ENCODE results near the gene CHAT. TPM values are rescaled to one million over a fixed set of nuclear protein-coding genes. Genes with fewer than 3 reads are reported as not detected.

The CHAT gene
- total RNA-seq, 1 donor from 2014 or later = not detected

DNA sequence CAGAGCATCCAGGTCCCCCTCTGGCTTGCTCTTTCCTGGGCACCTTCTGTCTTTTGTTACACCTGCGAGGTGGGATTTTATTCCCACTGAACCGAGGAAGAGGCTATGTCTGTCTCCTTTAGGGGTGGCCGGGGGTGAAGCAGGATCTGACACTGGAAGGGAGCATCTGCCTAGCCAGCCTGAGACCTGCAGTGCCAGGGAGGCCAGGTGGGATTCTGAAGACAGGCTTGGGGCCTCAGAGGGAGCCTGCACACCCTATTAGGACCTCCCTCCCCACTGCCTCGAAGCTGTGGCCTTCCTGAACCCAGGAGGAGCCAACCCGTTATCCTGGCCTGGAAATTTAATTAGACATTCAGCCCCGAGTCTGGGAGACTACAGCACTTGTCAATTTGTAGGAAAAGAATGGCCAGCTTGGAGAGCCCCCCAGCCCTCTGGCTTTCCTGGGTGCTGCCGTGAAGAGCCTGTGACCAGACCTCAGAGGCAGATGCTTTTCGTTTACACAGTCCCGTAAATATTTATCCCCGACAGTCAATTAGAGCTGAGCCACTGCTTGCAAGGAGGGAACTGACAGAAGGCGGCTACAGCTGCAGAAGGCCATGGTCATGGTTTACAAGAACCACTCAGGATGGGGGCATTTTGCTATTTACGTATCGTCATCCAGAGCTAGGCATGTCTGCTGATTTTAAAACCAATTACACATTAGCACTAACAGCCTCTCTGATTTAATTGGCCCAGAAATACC lies 19.7 kb downstream of the CHAT start:
- H3K4me1 ChIP-seq = no peaks in the 10 kb centered on the region
- H3K4me1 Mint-ChIP-seq = no peaks in the 10 kb centered on the region
- no peak overlapping the region for H3K27ac Mint-ChIP-seq
- H3K4me2 ChIP-seq = no peak overlapping the region
- H2AFZ ChIP-seq (replicated peaks) = no peak overlapping the region
- peaks cover 42% of the 10 kb centered on the region for H3K27me3 ChIP-seq
- no peak for DNase-seq (ENCODE audit: low spot score)
- no peaks in the 10 kb centered on the region for H3K36me3 Mint-ChIP-seq
- H3K9ac ChIP-seq = no peak overlapping the region
- no peak overlapping the region for H3K4me3 Mint-ChIP-seq
- no peaks in the 10 kb centered on the region for H3K9me3 Mint-ChIP-seq
- no peaks in the 10 kb centered on the region for H4K20me1 ChIP-seq (ENCODE audit: low read depth)
- no peaks in the 10 kb centered on the region for H3F3A ChIP-seq (ENCODE audit: low read depth)
- TF ChIP-seq, protein P1, sequence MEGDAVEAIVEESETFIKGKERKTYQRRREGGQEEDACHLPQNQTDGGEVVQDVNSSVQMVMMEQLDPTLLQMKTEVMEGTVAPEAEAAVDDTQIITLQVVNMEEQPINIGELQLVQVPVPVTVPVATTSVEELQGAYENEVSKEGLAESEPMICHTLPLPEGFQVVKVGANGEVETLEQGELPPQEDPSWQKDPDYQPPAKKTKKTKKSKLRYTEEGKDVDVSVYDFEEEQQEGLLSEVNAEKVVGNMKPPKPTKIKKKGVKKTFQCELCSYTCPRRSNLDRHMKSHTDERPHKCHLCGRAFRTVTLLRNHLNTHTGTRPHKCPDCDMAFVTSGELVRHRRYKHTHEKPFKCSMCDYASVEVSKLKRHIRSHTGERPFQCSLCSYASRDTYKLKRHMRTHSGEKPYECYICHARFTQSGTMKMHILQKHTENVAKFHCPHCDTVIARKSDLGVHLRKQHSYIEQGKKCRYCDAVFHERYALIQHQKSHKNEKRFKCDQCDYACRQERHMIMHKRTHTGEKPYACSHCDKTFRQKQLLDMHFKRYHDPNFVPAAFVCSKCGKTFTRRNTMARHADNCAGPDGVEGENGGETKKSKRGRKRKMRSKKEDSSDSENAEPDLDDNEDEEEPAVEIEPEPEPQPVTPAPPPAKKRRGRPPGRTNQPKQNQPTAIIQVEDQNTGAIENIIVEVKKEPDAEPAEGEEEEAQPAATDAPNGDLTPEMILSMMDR (IDR thresholded peaks at IDR 0.05) = no peak
- TF ChIP-seq EZH2 (IDR thresholded peaks at IDR 0.05) (no peak), EZH2phosphoT487 (IDR thresholded peaks at IDR 0.05) (no peak)
- H3K9me3 ChIP-seq (ENCODE audit: low read depth) = no peaks in the 10 kb centered on the region
- H3K27ac ChIP-seq = no peak overlapping the region
- peaks cover 13% of the 10 kb centered on the region for H3K27me3 Mint-ChIP-seq (ENCODE audit: insufficient read depth, low read depth)
- H3K4me3 ChIP-seq = no peak overlapping the region
- H3K36me3 ChIP-seq = no peaks in the 10 kb centered on the region
- H3K79me2 ChIP-seq (ENCODE audit: low read depth) = no peaks in the 10 kb centered on the region

- Mint-ChIP-seq H3K9me3 (no peaks in the 10 kb centered on the region), H3K27me3 (ENCODE audit: insufficient read depth, low read depth) (peaks cover 11% of the 10 kb centered on the region), H3K27ac (no peak overlapping the region), H3K36me3 (no peaks in the 10 kb centered on the region), H3K4me1 (no peaks in the 10 kb centered on the region), H3K4me3 (no peak overlapping the region)
- no peak for TF ChIP-seq EZH2phosphoT487 (IDR thresholded peaks at IDR 0.05)
- TF ChIP-seq, protein P1 (IDR thresholded peaks at IDR 0.05) = no peak
- TF ChIP-seq EZH2 (IDR thresholded peaks at IDR 0.05) = no peak
- Histone ChIP-seq H4K20me1 (ENCODE audit: low read depth) (no peaks in the 10 kb centered on the region), H3K9me3 (ENCODE audit: low read depth) (no peaks in the 10 kb centered on the region), H3K4me3 (no peak overlapping the region), H3K36me3 (no peaks in the 10 kb centered on the region), H3K4me1 (no peaks in the 10 kb centered on the region), H3K9ac (no peak overlapping the region), H3F3A (ENCODE audit: low read depth) (no peaks in the 10 kb centered on the region), H2AFZ (replicated peaks) (no peak overlapping the region), H3K4me2 (no peak overlapping the region), H3K79me2 (ENCODE audit: low read depth) (no peaks in the 10 kb centered on the region), H3K27ac (no peak overlapping the region), H3K27me3 (peaks cover 49% of the 10 kb centered on the region)
- no peak for DNase-seq (ENCODE audit: low spot score)
Measured at GRCh38 chr10:49634069-49634660, 20.3 kb downstream of the CHAT start.

DNA sequence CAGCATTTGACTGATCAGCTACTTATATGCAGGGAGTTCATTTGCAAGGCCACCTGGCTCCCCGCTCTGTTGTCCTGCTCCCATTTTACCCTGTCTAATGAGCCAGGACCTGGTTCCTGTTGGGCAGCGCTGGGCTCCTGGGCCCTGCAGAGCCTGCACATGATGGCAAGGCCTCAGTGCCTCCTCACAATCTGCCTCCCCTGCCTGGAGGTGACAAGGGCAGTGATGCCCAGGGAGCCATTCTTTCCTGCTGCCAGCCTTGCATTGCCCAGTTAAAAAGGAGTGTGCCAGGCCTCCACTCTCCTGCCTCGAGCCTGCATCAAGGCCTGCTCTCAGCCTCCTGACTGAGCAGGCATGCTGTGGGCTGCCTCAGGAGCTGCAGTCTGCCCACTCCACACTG lies 28.5 kb downstream of the CHAT start:
- Mint-ChIP-seq H3K36me3 (no peaks in the 10 kb centered on the region), H3K27me3 (ENCODE audit: insufficient read depth, low read depth) (peaks cover 17% of the 10 kb centered on the region), H3K27ac (no peak overlapping the region), H3K4me3 (no peak overlapping the region), H3K9me3 (no peaks in the 10 kb centered on the region), H3K4me1 (no peaks in the 10 kb centered on the region)
- Histone ChIP-seq H3K4me2 (no peak overlapping the region), H3F3A (ENCODE audit: low read depth) (no peaks in the 10 kb centered on the region), H4K20me1 (ENCODE audit: low read depth) (no peaks in the 10 kb centered on the region), H3K9ac (no peak overlapping the region), H3K4me1 (no peaks in the 10 kb centered on the region), H2AFZ (replicated peaks) (no peak overlapping the region), H3K36me3 (no peaks in the 10 kb centered on the region), H3K4me3 (no peak overlapping the region), H3K79me2 (ENCODE audit: low read depth) (no peaks in the 10 kb centered on the region), H3K9me3 (ENCODE audit: low read depth) (no peaks in the 10 kb centered on the region), H3K27ac (no peak overlapping the region), H3K27me3 (peaks cover 19% of the 10 kb centered on the region)
- TF ChIP-seq EZH2phosphoT487 (IDR thresholded peaks at IDR 0.05) = no peak
- TF ChIP-seq, protein P1 (IDR thresholded peaks at IDR 0.05) = no peak
- TF ChIP-seq EZH2 (IDR thresholded peaks at IDR 0.05) = no peak
- DNase-seq (ENCODE audit: low spot score) = no peak
